GM19395 (cell line): ENCODE measurements around the gene DOCK1.

Source experiments
- ATAC-seq: cut with Tn5 transposase; IDR thresholded peaks from one replicate; pipeline ENCODE4 v1.9.1; 2021; ENCODE audit warnings: mild to moderate bottlenecking, moderate library complexity; ENCODE audit not compliant: unreplicated experiment

The DOCK1 gene

GRCh38 chr10:127250031-127250430 is 344.8 kb downstream of the DOCK1 start:
- no peak for ATAC-seq

GRCh38 chr10:127252818-127253217 is 347.6 kb downstream of the DOCK1 start:
- no peak for ATAC-seq

- no peak for ATAC-seq
Measured at GRCh38 chr10:127254276-127254675, 349.0 kb downstream of the DOCK1 start.

GRCh38 chr10:127257395-127257794 is 352.2 kb downstream of the DOCK1 start:
- no peak for ATAC-seq

- no peak for ATAC-seq
Measured at GRCh38 chr10:127259347-127259746, 354.1 kb downstream of the DOCK1 start.

GRCh38 chr10:127262606-127263005 is 357.4 kb downstream of the DOCK1 start:
- no peak for ATAC-seq

- no peak for ATAC-seq
Measured at GRCh38 chr10:127265288-127265687, 360.1 kb downstream of the DOCK1 start.

- no peak for ATAC-seq
Measured at GRCh38 chr10:127266431-127266830, 361.2 kb downstream of the DOCK1 start.

- ATAC-seq: no peak
Measured at GRCh38 chr10:127267442-127267841, 362.2 kb downstream of the DOCK1 start.

GRCh38 chr10:127272076-127272475 is 366.8 kb downstream of the DOCK1 start:
- no peak for ATAC-seq

- ATAC-seq: no peak
Measured at GRCh38 chr10:127275272-127275671, 370.0 kb downstream of the DOCK1 start.

GRCh38 chr10:127275793-127276450 is 370.7 kb downstream of the DOCK1 start:
- ATAC-seq: no peak

- ATAC-seq: no peak
Measured at GRCh38 chr10:127276794-127277462, 371.7 kb downstream of the DOCK1 start.

- ATAC-seq: no peak
Measured at GRCh38 chr10:127278001-127278400, 372.8 kb downstream of the DOCK1 start.

GRCh38 chr10:127279334-127279774 is 374.1 kb downstream of the DOCK1 start:
- no peak for ATAC-seq

- no peak for ATAC-seq
Measured at GRCh38 chr10:127280446-127280845, 375.2 kb downstream of the DOCK1 start.

GRCh38 chr10:127283017-127283416 is 377.8 kb downstream of the DOCK1 start:
- no peak for ATAC-seq

GRCh38 chr10:127283576-127283975 is 378.3 kb downstream of the DOCK1 start:
- ATAC-seq: no peak

GRCh38 chr10:127290850-127291249 is 385.6 kb downstream of the DOCK1 start:
- no peak for ATAC-seq

GRCh38 chr10:127291329-127291728 is 386.1 kb downstream of the DOCK1 start:
- ATAC-seq: no peak

GRCh38 chr10:127292888-127293287 is 387.7 kb downstream of the DOCK1 start:
- no peak for ATAC-seq

- no peak for ATAC-seq
Measured at GRCh38 chr10:127293640-127294039, 388.4 kb downstream of the DOCK1 start.

- ATAC-seq: no peak
Measured at GRCh38 chr10:127296696-127297095, 391.5 kb downstream of the DOCK1 start.
